ENCODE results near the gene VAPB.
A peak's percentile ranks its signal among the peaks of the same experiment; 100 is the strongest.

VAPB gene

GRCh38 chr20:58436868-58437645 lies 48.0 kb downstream of the VAPB start:
- no peak for DNase-seq (ENCODE audit: low read depth)

DNA sequence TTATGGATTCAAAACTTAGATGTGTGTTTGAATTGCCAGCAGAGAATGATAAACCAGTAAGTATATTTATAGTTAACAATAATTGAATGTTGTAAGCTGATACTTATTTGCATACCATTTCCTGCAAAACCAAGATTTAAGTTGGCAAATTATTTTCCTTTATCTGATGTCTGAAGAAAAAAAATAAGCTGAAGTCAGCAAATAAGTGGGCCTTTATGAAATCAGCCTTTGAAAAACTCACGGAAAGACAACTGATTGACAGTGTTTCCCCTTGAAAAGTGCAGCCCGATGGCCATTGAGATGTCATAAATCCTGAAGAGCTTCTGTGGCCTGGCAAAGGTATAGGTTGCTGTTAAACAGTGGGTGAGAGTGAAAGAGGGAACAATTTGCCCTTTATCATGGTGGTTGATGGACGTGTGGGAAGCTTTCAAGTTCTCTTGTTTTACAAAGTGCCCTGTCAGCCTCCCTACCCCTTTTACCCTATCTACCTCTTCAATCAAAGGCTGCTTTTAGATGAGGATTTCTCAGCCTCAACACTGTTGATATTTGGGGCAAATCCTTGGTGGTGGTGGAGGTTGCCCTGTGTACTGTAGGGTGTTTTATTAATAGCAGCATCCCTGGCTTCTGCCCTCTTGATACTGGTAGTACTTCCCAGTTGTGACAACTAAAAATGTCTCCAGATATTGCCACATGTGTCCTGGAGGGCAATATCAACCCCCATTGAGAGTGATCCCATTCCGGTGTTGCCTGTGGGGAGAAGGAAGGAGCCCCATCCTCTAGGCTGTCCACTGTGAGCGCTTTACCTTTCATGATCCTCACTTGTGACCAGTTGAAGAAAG lies 50.2 kb downstream of the VAPB start:
- DNase-seq (ENCODE audit: low read depth) = no peak

- DNase-seq (ENCODE audit: low read depth) = no peak
These were observed 51.2 kb downstream of the VAPB start for GRCh38 chr20:58440021-58440767.

- no peak for DNase-seq (ENCODE audit: low read depth)
These were observed 52.7 kb downstream of the VAPB start for GRCh38 chr20:58441723-58442122.

DNA sequence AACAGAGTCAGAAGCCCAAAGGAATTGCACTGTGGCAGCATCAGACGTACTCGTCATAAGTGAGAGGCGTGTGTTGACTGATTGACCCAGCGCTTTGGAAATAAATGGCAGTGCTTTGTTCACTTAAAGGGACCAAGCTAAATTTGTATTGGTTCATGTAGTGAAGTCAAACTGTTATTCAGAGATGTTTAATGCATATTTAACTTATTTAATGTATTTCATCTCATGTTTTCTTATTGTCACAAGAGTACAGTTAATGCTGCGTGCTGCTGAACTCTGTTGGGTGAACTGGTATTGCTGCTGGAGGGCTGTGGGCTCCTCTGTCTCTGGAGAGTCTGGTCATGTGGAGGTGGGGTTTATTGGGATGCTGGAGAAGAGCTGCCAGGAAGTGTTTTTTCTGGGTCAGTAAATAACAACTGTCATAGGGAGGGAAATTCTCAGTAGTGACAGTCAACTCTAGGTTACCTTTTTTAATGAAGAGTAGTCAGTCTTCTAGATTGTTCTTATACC lies 55.8 kb downstream of the VAPB start:
- DNase-seq (ENCODE audit: low read depth) = no peak

DNA sequence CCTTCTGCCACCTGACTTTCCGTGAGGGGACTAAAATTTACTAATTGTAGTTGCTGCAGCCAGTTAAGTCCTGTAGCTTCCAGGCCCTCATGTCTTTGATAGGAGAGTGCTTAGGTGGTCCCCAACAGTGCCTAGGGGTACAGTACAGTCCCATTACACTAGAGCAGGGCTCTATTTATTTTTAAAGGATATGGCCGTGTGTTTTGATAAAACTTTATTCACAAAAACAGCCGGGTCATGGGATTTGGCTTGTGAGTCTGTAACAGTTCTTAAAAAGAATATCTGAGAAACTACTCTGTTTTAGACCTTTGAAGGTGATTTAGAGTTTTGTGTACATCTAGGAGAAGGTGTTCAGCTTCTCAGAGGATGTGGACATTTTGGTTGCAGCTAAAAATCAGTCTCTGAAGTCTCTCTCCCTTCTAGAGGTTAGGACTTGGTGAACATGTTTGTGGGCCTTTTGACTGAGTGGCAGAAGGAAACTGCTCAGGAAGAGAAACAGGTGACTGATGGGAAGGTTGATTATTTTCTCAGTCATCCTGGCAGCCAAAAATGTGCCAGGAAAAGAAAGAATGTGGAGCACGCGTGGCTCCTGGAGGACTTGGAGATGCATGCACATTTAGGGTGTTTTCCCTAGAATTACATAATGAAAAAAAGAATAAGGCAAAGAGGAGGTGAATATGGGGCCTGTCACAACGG lies 57.4 kb downstream of the VAPB start:
- DNase-seq (ENCODE audit: low read depth) = no peak

- DNase-seq (ENCODE audit: low read depth) = no peak
These were observed 57.9 kb downstream of the VAPB start for GRCh38 chr20:58446960-58447265.

- DNase-seq (ENCODE audit: low read depth) = peak; percentile 22
These were observed 58.7 kb downstream of the VAPB start for GRCh38 chr20:58447511-58448391.

DNA sequence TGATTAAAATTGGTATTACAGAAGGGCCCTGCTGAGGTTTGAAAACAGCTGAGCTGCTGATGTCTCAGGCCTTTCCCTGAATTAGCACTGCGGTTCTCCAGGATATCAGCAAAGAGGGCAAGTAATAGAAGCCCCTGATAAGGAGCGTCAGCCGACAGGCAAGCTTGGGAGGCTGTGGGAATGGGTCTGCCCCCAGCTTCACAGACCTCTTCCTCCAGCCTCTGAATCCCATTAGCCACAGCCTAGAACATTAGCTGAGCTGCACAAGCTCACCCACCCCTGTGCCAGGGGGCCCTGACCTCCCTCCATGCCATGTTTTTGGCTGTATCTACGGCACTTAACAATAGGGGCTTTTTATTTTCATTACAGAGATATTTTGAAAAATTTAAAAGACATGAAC lies 59.9 kb downstream of the VAPB start:
- no peak for DNase-seq (ENCODE audit: low read depth)

- no peak for DNase-seq (ENCODE audit: low read depth)
These were observed 60.7 kb downstream of the VAPB start for GRCh38 chr20:58449681-58450221.

DNA sequence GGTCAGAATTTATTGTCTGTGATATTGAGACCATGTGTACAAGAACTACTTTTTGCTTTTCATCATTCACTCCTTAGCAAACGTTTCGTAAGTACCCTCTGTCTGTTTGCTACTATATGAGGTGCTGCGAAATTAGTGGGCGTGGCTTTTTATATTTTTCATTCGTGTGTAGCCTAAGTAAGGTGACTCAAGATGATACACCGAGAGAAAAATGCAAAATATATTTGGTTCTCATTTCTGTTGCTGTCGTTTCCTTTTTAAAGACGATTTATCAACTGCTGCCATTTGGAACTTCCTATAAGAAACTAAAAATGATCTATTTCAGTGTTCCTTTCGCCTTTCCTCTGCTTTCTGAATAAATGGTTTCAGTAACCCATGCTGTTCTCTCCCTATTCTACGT lies 61.2 kb downstream of the VAPB start:
- no peak for DNase-seq (ENCODE audit: low read depth)

GRCh38 chr20:58452667-58453255 lies 63.7 kb downstream of the VAPB start:
- no peak for DNase-seq (ENCODE audit: low read depth)

DNA sequence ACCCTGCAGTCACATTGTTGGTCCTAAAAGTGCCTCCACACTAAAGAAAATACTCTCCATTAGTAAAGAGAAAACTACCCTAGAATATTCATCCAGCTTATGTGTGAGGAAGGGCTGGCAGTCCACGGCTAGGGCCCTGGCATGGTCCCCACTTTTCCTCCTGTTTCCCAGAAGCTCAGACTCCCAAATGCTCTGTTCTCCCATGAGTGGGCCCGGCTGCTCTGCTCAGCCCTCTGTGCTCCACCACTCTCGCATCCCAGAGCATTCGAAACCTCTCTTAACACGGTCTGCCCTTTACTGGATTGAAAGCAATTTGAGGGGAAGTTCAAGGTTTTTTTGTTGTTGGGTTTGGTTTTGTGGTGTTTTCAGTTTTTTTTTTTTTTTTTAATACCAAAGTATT lies 64.4 kb downstream of the VAPB start:
- DNase-seq (ENCODE audit: low read depth) = no peak

GRCh38 chr20:58454460-58454859 lies 65.4 kb downstream of the VAPB start:
- DNase-seq (ENCODE audit: low read depth) = no peak

DNA sequence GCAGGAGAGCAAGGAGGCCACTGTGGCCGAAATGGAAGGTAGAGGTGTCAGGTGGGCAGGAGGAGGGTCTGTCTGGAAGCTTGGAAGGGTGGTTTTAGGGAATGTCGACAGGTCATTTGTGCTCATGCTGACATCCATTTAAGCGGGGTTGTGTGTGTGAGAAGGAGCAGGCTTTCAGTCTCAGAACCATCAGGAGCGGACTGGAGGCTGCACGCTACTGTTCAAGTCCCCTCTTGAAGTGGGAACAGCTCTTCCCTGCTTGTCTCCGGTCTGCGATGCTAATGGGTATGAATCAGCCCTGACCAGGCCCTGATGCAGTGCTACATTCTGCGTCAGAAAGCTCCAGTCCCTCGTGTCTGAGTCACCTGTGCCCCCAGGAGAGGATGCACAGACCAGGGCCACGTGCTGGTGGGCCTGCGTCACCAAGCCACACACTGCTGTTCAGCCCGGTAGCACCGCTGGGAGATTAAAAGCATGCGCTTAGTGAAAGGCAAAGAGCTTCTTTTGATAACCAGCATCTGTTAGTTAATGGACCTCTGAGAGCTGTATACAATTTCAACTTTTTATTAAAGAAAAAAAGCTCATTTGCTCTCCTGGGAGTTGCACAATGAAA lies 68.2 kb downstream of the VAPB start:
- DNase-seq (ENCODE audit: low read depth) = no peak

- no peak for DNase-seq (ENCODE audit: low read depth)
These were observed 69.5 kb downstream of the VAPB start for GRCh38 chr20:58458342-58459057.

- no peak for DNase-seq (ENCODE audit: low read depth)
These were observed 70.2 kb downstream of the VAPB start for GRCh38 chr20:58459058-58459750.

- DNase-seq (ENCODE audit: low read depth) = no peak
These were observed 72.1 kb downstream of the VAPB start for GRCh38 chr20:58461104-58461503.

DNA sequence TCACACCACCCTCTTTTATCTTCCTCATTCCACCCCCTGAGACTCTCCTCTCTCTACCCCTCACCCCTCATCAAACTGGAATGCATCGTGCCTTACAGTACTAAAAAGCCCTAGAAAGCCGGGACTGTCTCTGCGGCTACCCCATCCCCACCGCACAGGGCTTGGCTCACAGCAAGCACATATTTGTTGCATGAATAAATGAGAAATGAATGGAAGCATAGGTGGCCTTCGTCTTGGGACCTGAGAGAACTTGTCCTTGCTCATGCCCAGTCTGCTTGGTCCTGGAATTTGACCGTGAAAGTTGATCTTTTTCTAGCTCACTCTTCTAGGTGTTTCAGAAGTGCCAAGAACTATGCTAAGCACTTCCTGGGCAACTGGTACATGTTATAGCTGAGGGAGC lies 72.9 kb downstream of the VAPB start:
- DNase-seq (ENCODE audit: low read depth) = no peak

Data from activated gamma-delta T cell treated with anti-CD3 and anti-CD28 coated beads, Interleukin-2, amount 50 U/mL, for 16 hours (primary cell).